Activated T-cell treated with anti-CD3 and anti-CD28 coated beads for 24 hours (primary cell): ENCODE results near the gene SKIC8.

ENCODE experiments used
- DNase-seq: peaks from one replicate; pipeline ENCODE4 v3.0.0-alpha.2; 2020; ENCODE audit warnings: low read depth

Gene SKIC8

DNA sequence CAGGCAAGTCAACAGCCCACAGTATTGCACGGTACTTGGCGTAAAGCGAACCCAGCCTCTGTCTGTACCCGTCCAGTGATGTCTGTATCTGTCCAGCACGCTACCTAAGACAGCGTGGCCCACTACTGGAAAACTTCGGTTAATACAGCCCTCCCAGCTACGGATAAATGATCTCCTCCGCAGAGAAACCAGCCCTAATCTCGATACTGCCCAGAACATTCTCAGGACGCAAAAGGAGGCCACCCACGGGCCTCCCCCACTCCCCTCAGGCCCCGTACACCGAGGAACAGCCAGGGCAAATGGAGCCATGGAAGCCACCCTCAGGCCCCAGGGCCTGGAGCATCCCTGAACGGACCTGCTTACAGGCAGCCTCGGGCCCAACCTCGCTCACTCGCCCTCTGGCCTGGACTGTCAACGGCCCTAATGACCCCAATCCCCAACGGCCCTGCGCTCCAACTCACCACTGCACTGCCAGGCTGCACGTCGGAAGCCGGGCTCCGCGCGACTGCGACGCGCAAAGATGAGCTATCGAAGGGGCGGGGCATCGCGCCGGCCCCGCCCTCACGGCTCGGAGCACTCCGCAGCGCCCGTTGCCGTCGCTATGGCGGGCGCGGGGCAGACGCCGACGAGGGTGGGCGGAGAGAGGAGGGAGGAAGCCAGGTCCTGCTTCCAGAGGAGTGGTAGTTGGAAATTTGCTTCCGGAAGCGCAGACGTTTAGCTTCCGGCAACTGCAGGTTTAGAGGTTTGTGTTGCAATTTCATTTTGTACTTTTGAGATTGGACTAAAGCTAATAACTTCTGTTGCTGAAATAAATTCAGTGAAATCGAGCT, at the start of gene SKIC8:
Gene SKIC8, minus strand, starts transcription at position 509 of the 830 bp plus-strand sequence. CDS start 3,923 bp downstream, outside the sequence.
- peak; percentile 89 for DNase-seq

DNA sequence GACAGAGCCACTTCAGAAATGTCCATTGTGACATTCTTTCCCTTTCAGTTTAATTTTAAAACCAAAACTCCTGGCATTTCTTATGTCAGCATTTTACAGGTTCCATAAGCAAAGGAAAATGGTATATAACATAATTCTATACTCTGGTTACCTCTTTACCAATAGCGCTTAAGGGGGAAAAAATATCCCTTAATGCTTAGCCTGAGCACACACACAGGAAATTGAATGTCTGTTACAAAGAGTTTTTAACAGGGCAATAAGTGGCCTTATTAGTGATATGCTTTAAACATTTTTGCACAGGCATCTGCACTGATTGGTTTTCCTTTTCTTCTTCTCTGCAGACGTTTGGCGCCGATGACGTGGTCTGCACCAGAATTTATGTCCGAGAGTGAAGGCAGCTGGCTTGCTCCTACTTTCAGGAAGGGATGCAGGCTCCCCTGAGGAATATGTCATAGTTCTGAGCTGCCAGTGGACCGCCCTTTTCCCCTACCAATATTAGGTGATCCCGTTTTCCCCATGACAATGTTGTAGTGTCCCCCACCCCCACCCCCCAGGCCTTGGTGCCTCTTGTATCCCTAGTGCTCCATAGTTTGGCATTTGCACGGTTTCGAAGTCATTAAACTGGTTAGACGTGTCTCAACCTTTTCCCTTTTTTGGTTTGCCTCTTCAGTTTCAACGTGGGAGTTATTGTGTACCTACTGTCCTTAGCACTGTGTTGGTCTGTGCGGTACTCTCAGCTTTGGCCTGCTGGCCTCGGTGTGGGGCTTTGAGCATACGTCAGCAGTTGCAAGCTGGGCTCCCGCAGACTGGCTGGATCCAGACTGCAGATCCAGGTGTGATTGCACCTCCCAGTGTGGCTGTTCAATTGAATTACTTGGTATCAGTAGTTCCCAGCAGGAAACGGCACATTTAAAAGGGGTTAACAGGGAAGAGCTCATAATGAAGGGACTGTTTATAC, 48.5 kb upstream of the SKIC8 start:
- DNase-seq = no peak

DNA sequence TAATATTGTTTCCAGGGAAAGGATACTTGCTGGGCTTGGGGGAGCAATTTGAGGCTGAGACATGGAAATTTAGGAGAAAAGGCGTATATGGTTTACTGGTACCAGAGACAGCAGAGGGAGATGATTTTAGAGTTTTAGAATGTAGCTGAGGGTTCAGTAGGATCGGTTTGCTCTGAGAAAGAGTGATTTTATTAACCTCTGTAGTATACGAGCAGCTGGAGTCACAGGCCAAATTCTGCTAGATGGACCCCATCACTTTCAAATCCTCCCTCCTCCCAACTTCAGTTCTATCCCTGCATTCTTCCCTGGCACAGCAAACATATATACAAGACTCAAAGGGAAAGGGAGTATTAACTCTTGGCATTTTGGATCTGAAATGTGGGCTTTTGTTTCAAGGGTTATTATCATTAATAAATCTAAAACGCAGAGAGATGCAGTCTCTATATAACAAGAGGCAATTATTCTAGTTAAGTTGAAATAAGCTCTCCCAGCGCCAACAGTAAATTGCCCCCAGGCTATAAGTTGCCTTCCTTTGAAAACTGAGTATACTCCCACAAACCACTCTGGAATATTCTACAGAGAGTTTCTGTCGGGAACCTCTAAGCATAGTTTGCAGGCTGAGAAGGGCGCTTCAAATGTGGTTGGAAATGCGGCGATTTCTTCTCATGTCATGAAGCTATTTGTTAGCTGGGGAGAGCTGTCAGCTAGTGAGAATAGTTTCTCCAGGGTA, 46.2 kb upstream of the SKIC8 start:
- DNase-seq = no peak

DNA sequence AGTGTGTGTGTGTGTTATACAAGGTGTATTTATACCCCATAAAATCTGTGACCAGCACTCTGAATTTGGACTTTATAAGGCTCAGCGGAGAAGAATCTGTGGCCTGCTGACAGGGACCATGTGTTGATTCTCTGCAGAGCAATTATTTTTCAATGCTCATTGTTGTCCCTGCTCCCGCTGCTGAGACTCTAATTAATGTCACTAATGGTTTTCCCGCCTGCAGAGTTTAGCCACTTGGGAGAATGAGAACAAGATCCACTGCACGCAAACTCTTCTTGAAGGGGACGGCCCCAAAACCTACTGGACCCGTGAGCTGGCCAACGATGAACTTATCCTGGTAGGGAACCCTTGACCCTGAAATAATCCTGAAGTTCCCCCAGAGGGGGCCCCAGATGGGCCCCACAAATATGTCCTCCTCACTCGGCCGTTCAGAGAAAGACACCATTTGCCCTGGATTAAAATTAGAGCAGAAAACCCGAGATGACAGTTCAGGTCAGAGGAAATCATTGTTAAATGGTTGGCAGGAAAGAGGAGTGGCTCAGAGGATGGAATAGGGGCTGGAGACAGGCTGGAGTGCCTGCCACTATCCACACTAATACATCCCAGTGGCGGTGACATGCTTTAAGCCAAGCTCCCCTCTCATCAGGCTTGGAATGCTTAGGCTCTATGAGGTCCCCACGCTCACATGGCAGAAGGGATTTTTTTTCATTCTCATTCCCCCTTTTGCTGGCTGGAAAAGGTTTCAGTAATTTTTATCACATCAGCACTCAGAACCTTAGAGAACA, 44.1 kb upstream of the SKIC8 start:
- no peak for DNase-seq

DNA sequence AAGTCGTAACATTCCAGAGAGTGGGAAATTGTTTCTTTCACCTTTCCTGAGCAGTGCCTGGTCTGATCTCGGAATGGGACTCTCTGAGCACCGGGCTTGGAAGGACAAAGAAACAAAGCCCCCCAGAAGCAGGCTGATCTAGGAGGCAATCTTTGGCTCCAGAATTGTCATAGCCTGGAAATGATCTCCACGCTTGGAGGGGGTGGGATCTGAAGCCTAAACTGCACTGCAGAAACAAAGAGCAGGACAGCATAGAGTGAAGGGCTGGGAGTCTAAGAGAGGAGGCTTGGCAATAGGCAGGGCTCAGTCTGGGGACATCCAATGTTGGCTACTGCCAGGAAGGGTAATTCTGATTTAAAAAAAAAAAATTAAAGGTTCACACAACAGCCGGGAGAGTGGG, 42.6 kb upstream of the SKIC8 start:
- no peak for DNase-seq

DNA sequence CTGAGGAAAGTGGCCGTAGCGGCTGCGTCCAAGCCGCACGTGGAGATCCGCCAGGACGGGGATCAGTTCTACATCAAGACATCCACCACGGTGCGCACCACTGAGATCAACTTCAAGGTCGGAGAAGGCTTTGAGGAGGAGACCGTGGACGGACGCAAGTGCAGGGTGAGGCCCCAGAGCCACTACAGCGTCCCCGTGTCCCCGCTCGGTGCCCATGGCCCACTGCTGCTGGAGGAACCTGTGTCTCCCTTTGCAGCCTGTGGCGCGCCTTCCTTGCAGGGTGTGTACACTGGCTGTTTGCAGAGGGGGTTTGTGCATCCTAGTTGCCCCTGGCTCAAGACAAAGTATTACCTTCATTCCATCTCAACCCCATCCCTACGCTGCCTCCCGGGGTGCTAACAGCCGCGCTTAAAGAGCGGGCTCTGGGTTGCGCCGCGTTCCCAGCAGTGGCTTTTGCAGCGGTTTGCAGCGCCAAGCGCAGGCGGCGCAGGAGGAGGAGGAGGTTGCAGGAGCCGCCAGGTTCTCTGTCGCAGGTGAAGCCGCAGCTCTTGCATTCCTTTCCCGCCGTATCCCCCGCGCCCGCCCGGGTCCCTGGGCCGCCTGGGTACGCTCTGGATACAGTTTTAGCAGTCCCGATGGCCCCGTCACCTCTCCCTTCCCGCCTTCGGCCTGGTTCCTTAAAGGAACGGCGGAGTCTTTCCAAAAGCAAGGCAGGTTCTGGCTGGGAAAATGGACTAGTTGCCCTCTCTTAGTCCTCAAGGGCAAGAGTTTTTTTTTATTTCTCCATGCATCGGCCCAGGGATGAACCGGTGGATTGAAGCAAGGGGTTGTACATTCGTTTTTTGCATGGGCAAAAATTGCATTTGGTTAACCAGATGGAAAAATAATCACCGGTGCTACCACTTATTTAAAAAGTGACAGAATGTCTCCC, 41.9 kb upstream of the SKIC8 start:
- no peak for DNase-seq

DNA sequence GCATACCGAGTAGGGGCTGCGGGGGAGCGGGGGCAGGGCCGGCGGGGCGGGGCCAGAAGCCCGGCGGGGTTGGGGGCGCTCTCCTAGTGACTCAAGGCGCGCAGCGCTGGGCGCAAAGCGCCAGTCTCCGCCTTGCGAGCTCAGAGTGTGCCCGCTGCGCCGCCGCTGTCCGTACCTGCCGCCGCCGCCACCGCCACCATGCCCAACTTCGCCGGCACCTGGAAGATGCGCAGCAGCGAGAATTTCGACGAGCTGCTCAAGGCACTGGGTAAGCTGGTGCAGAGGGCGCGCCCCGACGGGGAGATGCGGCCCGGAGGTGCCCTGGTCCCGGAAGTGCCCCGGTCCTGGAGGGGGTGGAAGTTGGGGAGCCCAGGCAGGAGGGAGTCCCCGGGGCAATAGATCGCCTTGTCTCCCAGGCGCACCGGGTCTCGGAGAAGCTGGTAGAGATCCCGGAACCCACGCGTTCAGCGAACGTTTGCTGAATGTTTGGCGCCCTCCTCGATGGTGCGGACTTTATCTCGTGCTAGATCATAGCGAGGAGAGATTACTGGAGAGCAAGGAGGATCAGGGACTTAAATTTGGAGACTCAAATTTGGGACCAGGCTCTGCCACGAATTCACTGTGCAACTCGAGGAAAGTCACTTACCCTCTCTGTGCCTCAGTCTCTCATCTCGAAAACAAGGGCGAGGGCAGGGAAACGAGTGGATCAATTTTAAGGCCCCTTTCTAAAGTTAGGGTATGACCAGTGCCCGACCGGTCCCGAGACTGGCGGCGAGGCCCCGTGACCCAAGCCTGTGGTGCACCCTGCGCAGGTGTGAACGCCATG, 41.0 kb upstream of the SKIC8 start, which contains the start of gene CRABP1:
Gene CRABP1, plus strand, starts transcription at position 123 of the 826 bp plus-strand sequence. Its CDS starts 76 bp downstream, at position 199.
- no peak for DNase-seq

DNA sequence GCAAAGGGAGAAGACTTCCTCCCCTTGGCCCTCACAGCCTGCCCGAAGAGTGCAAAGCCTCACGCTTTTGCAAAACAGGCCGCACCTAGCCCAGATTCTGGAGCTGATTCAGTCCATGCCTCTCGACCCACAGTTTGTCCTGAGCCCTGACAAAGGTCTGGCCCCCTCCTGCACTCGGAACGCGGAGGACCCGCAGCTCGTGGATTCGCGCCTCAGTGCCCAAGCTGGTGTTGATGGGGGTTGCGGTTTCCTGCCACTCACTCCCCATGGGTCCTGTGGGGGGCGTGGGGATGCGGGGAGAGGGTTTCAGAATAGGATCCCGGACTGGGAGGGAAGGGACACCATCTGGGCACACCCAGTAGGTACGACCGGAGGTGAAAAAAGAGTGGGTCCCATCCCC, 40.1 kb upstream of the SKIC8 start:
- no peak for DNase-seq

DNA sequence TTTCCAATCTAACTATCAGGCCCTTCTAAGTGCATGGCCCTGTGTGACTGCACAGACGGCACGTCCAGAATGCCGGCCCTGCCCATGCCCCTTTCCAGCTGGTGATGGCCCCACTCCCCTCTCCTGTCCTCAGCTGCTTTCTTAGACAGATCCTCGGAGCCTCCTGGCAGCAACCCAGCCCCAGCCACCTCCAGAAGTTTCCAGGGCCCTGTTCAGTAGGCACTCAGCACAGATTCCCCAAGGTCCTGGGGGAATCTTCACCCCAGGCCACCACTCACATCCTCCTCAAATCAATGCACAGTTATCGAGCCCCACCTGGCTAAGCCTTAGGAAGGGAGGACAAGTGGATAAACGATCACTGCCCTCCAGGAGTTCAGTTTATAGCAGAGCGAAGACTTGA, 39.4 kb upstream of the SKIC8 start:
- DNase-seq = no peak

DNA sequence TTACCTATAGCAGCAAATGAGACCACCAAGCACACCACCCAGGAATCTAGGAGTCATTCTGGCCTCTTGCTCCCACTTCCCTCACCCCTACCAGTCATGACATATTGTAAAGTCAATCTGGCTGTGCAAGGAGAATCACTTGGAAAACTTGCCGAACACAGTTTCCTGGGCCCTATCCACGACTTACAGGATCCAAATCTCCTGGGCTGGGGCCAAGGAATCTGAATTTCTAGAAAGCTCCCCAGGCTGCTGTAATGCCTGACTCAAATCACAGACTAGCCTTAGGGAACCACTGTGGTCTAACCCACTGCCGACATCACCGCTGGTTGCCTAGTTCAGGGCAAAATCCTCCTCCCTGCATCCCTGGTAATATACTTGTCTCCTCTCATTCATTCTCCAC, 36.6 kb upstream of the SKIC8 start:
- no peak for DNase-seq

DNA sequence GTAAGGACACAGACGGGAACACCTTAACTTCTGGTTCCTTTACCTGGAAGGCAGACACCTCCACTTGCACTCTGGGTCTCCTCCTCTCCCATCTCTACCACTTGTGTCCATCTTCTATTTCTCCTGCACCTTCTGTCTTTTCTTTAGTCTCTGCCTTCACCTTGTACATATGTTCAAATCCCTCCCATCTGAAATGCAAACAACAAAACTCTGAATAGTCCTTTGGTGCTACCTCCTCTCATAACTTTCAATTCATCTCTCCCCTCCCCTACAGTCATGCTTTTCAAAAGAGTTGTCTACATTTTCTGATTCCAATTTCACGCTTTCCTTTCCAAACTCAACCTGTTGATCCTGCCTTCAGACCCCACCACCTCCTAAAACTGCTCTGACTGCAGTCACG, 35.4 kb upstream of the SKIC8 start:
- DNase-seq = no peak

DNA sequence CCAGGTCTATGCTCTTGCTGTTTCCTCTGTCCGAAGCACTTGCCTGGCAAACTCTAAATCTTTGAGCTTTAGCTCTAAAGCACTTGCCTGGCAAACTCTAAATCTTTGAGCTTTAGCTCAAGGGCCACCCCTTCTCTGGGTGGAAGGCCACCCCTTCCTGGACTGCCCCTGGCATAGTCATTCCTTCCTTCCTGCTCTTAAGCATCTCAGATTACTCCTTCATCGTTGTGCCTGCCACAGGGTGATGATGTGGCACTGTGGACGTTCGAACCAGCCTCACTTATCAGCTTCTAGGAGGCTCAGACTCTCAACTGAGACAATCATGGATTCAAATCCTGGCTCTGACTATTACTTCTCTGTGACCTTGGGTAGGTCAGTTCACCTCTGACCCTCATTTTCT, 30.2 kb upstream of the SKIC8 start:
- no peak for DNase-seq

DNA sequence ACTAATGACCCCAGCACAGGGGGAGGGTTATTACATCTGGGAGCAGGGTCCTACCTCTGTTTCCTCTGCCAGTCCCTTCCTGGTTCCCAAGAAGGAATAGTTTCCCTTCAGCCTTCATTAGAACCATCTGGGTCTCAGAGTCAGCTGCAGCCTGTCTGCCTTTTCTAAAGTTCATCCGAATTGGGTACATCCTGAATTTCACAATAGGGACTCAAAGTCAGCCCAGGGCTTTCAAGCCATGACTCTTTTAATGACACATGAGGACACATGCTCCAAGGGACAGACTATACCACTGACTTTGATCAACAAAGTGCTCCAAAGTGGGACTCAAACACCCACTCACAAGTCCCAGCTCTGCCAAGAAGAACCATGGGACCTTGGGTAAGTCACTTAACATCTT, 28.1 kb upstream of the SKIC8 start:
- DNase-seq = no peak

DNA sequence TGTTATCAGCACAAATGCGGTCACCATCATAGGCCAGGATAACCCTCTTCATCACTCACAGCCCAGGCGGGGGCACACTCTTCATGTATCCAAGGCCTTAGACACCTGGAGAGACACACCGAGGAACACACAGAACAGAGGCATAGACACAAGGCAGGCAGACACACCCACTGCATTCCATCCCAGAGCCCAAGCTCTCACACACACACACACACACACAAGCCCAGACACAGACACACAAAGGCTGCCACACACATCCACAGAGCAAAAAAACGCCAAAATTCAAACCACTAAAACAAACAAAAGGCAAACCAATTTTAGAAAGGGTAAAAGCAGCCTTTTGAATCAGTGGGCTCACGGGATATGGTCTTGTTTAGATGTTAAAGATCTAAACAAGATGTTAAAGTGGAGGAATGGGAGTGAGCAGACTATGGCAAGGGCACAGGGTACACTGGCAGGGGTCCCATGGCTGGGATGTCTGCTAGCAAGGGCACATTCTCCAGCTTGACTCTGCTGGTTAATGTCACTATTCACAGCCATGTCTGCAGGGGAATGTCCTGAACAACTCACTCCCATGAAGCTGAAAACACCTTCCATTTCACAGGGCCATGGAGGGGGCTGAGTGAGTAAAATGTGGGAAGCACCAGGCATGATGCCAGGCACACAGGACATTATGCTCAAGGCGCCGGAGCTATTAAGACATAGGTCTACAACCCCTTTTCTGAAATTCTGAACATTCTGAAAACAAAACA, 25.9 kb upstream of the SKIC8 start:
- no peak for DNase-seq

DNA sequence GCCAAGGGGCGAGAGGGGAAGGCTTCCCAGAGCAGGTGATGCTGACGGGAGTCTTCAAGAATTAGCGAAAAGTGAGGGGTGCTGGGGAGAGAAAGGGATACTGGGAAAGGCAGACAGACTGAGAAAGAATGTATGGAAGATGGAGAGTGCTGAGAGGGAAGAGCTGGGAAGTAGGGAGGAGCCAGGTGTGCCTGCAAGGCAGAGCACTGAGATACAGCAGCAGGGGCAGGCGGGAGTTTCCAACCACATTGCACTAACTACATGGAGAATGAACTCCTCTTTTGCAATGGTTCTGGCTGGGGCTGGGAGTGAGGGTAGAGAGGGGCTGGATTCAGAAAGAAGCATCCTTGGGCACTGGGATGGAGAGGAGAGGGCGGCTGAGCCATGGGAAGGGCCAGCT, 24.7 kb upstream of the SKIC8 start:
- no peak for DNase-seq

DNA sequence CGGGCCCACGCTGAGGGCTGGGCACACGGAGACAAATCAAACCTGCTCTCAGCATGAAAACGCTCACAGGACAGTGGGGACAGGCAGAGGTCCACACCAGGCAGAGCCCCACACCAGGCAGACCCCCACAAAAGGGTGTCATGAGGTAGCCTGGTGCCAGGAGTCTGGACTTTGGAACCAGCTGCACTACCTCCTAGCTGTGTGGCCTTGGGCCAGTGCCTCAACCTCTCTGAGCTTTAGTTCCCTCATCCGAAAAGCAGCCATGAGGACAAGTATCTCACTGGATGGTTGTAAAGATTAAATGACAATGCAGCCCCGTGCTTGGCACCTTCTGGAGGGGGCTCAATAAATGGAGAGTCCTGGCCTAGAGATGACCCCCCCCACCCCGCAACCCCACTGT, 24.3 kb upstream of the SKIC8 start:
- no peak for DNase-seq

DNA sequence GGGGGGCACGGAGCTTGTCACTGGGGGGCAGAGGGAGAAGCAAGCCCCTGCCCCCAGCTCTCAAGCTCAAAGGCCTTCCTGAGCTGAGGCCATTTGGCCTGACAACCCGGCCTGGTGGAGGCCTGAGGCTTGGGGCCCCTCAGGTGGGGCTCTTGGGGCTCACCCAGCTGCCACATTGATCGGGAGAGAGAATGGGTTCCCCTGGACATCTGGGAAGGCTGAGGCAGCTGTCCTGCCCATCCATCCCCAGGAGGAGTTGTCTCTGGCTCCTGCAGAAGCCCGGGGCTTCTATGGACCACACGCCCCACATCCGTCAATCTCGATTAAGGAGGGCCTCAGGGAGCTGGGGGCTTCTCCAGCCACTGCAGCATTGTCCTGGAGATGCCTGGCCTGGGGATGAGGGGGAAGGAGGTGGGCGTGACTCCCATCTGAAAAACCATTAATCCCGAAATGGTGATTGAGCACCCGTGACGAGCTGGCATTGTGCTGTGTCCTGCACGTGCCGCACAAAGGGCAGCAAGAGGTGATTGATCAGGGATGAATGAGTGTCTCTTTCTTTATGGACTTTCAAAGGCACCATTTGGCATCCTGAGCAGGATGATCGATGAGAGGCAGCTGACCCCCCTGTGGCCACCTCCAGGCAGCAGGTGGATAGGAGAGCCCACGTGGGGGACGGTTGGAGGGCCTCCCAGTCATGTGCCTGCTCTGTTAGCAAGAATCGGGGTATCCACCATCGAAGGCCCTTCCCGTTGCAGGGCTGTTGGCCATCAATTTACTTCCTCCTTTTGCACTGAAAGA, 23.5 kb upstream of the SKIC8 start:
- DNase-seq = no peak

DNA sequence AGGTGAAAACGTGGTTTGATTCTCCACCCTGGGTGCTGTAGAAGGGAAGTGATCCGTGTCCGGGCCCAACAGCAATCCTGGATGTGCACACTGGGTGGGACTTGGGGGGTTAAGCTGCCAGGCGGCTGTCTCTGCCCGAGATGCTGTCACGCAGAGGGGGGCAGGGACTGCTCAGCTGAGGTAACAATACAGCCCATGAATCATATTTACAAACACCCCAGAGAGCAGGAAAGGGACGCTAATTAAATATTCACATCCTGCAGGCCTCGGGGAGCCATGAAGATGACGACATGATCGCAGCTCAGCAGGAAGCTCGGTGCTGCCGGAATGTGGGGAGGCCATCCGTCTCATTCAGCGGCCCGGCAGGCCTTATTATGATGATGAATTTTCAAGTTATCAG, 22.8 kb upstream of the SKIC8 start:
- no peak for DNase-seq
